Transverse colon (tissue), 3 donors: ENCODE results near the gene SEMA3C.

Source experiments
- POLR2A ChIP-seq: fragments of 450-650 bp; IDR thresholded peaks from one replicate; pipeline ENCODE4 v1.6.1; 2016; ENCODE audit warnings: antibody characterized with exemption, mild to moderate bottlenecking, moderate library complexity
- TF ChIP-seq, protein P1 (sequence below), 5 experiments: fragments of 200-600 bp in 3 of 5; fragments of 450-650 bp in 2 of 5; sonication (generic) in 3 of 5; IDR thresholded peaks; 1 replicate in 2 of 5; 2 replicates in 3 of 5; pipeline ENCODE4 v1.5.1; 2016 to 2017; ENCODE audit warnings: antibody characterized with exemption in 5 of 5, inconsistent platforms in 3 of 5, mild to moderate bottlenecking in 2 of 5, moderate library complexity in 1 of 5

DNA sequence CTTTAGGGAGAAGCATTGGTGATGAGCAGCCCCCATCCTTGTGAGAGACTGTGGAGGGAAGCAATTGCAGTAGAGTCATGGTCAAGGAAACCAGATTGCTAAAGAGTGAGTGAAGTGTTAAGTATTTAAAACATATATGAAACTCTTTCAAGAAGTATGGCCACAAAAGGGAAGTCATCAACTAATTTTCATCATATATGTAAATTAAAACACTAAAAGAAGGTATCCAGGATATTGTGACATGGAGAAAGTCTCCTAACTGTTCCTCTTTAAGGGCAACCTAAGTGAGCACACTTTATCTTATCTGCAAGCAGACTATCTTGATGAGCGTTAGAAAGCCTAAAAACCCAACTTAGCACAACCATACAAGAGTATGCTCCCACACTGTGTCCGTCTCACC lies 210.7 kb downstream of the SEMA3C start:
- no peak for TF ChIP-seq POLR2A
- TF ChIP-seq, protein P1, sequence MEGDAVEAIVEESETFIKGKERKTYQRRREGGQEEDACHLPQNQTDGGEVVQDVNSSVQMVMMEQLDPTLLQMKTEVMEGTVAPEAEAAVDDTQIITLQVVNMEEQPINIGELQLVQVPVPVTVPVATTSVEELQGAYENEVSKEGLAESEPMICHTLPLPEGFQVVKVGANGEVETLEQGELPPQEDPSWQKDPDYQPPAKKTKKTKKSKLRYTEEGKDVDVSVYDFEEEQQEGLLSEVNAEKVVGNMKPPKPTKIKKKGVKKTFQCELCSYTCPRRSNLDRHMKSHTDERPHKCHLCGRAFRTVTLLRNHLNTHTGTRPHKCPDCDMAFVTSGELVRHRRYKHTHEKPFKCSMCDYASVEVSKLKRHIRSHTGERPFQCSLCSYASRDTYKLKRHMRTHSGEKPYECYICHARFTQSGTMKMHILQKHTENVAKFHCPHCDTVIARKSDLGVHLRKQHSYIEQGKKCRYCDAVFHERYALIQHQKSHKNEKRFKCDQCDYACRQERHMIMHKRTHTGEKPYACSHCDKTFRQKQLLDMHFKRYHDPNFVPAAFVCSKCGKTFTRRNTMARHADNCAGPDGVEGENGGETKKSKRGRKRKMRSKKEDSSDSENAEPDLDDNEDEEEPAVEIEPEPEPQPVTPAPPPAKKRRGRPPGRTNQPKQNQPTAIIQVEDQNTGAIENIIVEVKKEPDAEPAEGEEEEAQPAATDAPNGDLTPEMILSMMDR (IDR thresholded peaks at IDR 0.05) = no peak
